Fibroblast of lung (primary cell): ENCODE measurements around the gene SPATA33. TPM values are rescaled to one million over a fixed set of nuclear protein-coding genes. Genes with fewer than 3 reads are reported as not detected.

Source experiments
- DNase-seq, 2 donors: peaks; one replicate each; pipeline versions ENCODE4 v3.0.0 to v3.0.0-alpha.2; 2010; ENCODE audit warnings: low read depth in 2 of 2
- H2AFZ ChIP-seq: 2 replicates; pipeline ENCODE4 v1.5.1; 2012; ENCODE audit warnings: low read length, control low read depth, inconsistent platforms
- H3K27ac ChIP-seq: 2 replicates; pipeline ENCODE4 v1.5.1; 2011; ENCODE audit warnings: low read length, control low read depth; ENCODE audit not compliant: insufficient read depth
- H3K27me3 ChIP-seq: 2 replicates; pipeline ENCODE4 v1.5.1; 2011; ENCODE audit warnings: mild to moderate bottlenecking, low read length; ENCODE audit not compliant: control insufficient read depth, insufficient read depth
- H3K36me3 ChIP-seq: 2 replicates; pipeline ENCODE4 v1.5.1; 2011; ENCODE audit warnings: low read length; ENCODE audit not compliant: control insufficient read depth, insufficient read depth
- H3K4me1 ChIP-seq: 2 replicates; pipeline ENCODE4 v1.5.1; 2011; ENCODE audit warnings: low read length; ENCODE audit not compliant: control insufficient read depth, insufficient read depth; ENCODE audit errors: extremely low read depth
- H3K4me2 ChIP-seq: 2 replicates; pipeline ENCODE4 v1.5.1; 2011; ENCODE audit warnings: low read length, control low read depth; ENCODE audit not compliant: insufficient read depth; ENCODE audit errors: extremely low read depth
- H3K4me3 ChIP-seq, 4 experiments: fragments of 200-600 bp in 1 of 4; sonication (generic) in 1 of 4; replicated peaks in 1 of 4; 2 replicates each; pipeline ENCODE4 v1.5.1; 2011 to 2016; ENCODE audit warnings: low read length in 4 of 4, low read depth in 3 of 4, mild to moderate bottlenecking in 3 of 4, control low read depth in 2 of 4, inconsistent platforms in 1 of 4, mixed read lengths in 1 of 4; ENCODE audit not compliant: insufficient read depth in 1 of 4; ENCODE audit errors: control extremely low read depth in 1 of 4
- H3K79me2 ChIP-seq: 2 replicates; pipeline ENCODE4 v1.5.1; 2012; ENCODE audit warnings: mild to moderate bottlenecking, low read length, inconsistent platforms; ENCODE audit not compliant: control insufficient read depth, insufficient read depth
- H3K9ac ChIP-seq: 2 replicates; pipeline ENCODE4 v1.5.1; 2011; ENCODE audit warnings: mild to moderate bottlenecking, low read length, control low read depth; ENCODE audit not compliant: insufficient read depth
- H3K9me3 ChIP-seq: 2 replicates; pipeline ENCODE4 v1.5.1; 2012; ENCODE audit warnings: low read depth, low read length; ENCODE audit not compliant: control insufficient read depth, insufficient read depth
- H4K20me1 ChIP-seq: 2 replicates; pipeline ENCODE4 v1.5.1; 2011; ENCODE audit warnings: low read length; ENCODE audit not compliant: control insufficient read depth, insufficient read depth; ENCODE audit errors: extremely low read depth
- EZH2 ChIP-seq: IDR thresholded peaks from 2 replicates; pipeline ENCODE4 v1.5.1; 2012; ENCODE audit warnings: low read length, control low read depth, mild to moderate bottlenecking; ENCODE audit errors: missing control alignments
- polyA plus RNA-seq, 2 donors: library from polyadenylated mRNA; depleted of rRNA in 1 of 2; stranded (reverse) in 1 of 2; unstranded in 1 of 2; fragments of >200 nt; gene quantifications; 2 replicates each; pipeline ENCODE4 v1.2.1, GENCODE V29; 2011 to 2012; ENCODE audit warnings: missing spikeins in 1 of 2
- total RNA-seq: library from RNA; depleted of rRNA; stranded (reverse); fragments of >200 nt; gene quantifications from 2 replicates; pipeline ENCODE4 v1.2.1, GENCODE V29; 2014
- TF ChIP-seq, protein P1 (sequence below), 2 donors: IDR thresholded peaks in 1 of 2; conservative IDR thresholded peaks in 1 of 2; 1 replicate in 1 of 2; 2 replicates in 1 of 2; pipeline ENCODE4 v1.5.1; 2011 to 2012; ENCODE audit warnings: low read length in 2 of 2, control low read depth in 1 of 2, inconsistent platforms in 1 of 2, low read depth in 1 of 2, mild to moderate bottlenecking in 1 of 2

The SPATA33 gene
- total and polyA plus RNA-seq, 2 donors (not counting 1 experiment from before 2014, with no cell fraction given), result 2.0 to 2.8 TPM

- no peak for DNase-seq
- Histone ChIP-seq H3K9me3 (no peaks in the 10 kb centered on the region), H3K27me3 (no peaks in the 10 kb centered on the region), H3K36me3 (peaks cover 4% of the 10 kb centered on the region), H3K9ac (no peak overlapping the region), H2AFZ (no peak overlapping the region), H3K79me2 (peaks cover 5% of the 10 kb centered on the region), H3K4me2 (no peak overlapping the region), H4K20me1 (no peaks in the 10 kb centered on the region), H3K27ac (no peak overlapping the region), H3K4me1 (peaks cover 12% of the 10 kb centered on the region), H3K4me3 (no peak overlapping the region)
- no peak for TF ChIP-seq EZH2
- TF ChIP-seq, protein P1, sequence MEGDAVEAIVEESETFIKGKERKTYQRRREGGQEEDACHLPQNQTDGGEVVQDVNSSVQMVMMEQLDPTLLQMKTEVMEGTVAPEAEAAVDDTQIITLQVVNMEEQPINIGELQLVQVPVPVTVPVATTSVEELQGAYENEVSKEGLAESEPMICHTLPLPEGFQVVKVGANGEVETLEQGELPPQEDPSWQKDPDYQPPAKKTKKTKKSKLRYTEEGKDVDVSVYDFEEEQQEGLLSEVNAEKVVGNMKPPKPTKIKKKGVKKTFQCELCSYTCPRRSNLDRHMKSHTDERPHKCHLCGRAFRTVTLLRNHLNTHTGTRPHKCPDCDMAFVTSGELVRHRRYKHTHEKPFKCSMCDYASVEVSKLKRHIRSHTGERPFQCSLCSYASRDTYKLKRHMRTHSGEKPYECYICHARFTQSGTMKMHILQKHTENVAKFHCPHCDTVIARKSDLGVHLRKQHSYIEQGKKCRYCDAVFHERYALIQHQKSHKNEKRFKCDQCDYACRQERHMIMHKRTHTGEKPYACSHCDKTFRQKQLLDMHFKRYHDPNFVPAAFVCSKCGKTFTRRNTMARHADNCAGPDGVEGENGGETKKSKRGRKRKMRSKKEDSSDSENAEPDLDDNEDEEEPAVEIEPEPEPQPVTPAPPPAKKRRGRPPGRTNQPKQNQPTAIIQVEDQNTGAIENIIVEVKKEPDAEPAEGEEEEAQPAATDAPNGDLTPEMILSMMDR (conservative IDR thresholded peaks at IDR 0.05 in 1 of 2, IDR thresholded peaks at IDR 0.05 in 1 of 2; ENCODE audit: low read depth in 1 of 2, low read length in 2 of 2), result no peak
Measured at GRCh38 chr16:89716916-89717687, 59.5 kb downstream of the SPATA33 start.

DNA sequence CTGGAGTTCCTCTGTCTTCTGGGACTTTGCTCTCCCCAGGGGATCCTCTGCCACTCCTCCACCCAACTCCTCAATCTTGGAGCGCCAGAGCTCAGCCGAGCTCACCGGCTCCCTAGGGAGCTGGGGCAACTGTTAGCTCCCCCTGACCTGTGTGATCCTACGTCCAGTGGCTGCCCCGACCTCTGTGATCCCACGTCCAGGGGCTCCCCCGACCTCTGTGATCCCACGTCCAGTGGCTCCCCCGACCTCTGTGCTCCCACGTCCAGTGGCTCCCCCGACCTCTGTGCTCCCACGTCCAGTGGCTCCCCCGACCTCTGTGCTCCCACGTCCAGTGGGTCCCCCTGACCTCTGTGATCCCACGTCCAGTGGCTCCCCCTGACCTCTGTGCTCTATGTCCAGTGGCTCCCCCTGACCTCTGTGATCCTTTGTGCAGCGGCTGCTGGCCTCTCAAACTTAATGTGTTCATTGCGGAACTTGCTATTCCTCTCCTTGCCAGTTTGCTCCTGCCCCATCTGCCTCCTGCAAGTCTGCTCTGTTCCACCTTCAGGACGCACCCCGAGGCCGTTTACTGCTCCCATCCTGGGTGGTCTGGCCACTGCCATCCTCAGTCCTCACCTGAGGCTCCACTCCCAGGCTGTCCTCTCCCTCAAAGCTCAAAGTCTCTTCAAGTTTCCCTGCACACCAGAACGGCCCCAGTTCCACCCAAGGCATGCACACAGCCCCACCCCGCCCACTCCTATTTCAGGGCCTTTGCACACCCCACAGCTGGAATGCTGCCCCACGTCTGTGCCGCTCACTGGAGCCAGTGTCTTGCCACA, 60.3 kb downstream of the SPATA33 start:
- Histone ChIP-seq H3K4me1 (peaks cover 19% of the 10 kb centered on the region), H2AFZ (no peak overlapping the region), H3K9ac (no peak overlapping the region), H3K4me3 (no peak overlapping the region), H3K79me2 (peaks cover 12% of the 10 kb centered on the region), H3K9me3 (no peaks in the 10 kb centered on the region), H3K27me3 (no peaks in the 10 kb centered on the region), H3K4me2 (no peak overlapping the region), H3K27ac (no peak overlapping the region), H3K36me3 (peaks cover 4% of the 10 kb centered on the region), H4K20me1 (no peaks in the 10 kb centered on the region)
- DNase-seq, result no peak
- TF ChIP-seq, protein P1 (conservative IDR thresholded peaks at IDR 0.05 in 1 of 2, IDR thresholded peaks at IDR 0.05 in 1 of 2; ENCODE audit: low read depth in 1 of 2, low read length in 2 of 2), result no peak
- no peak for TF ChIP-seq EZH2

Other genes starting within 250 kb of the SPATA33 start
- gene ANKRD11, start 167.3 kb upstream of the SPATA33 start, total RNA-seq, result 39.8 and 71.2 TPM in 2 replicates
- 41.5 and 48.8 TPM in 2 replicates for gene ANKRD11, start 167.3 kb upstream of the SPATA33 start, polyA plus RNA-seq
- 83.5 and 107 TPM in 2 replicates for gene SPG7, start 149.4 kb upstream of the SPATA33 start, total RNA-seq
- gene SPG7, start 149.4 kb upstream of the SPATA33 start, polyA plus RNA-seq, result 35.1 and 53.3 TPM in 2 replicates
- gene RPL13, start 97.2 kb upstream of the SPATA33 start, total RNA-seq, result 3,823 and 3,824 TPM in 2 replicates
- 1,441 and 1,442 TPM in 2 replicates for gene RPL13, start 97.2 kb upstream of the SPATA33 start, polyA plus RNA-seq
- gene CPNE7, start 82.1 kb upstream of the SPATA33 start, total RNA-seq, result 13.1 and 53.0 TPM in 2 replicates
- 10.2 and 14.5 TPM in 2 replicates for gene CPNE7, start 82.1 kb upstream of the SPATA33 start, polyA plus RNA-seq
- gene DPEP1, start 44.2 kb upstream of the SPATA33 start, total RNA-seq, result under 0.01 and 0.17 TPM in 2 replicates
- not detected in 2 replicates for gene DPEP1, start 44.2 kb upstream of the SPATA33 start, polyA plus RNA-seq
- 60.9 and 66.2 TPM in 2 replicates for gene CHMP1A, start 128 bp upstream of the SPATA33 start, total RNA-seq
- 61.0 and 65.3 TPM in 2 replicates for gene CHMP1A, start 128 bp upstream of the SPATA33 start, polyA plus RNA-seq
- gene CDK10, start 28.9 kb downstream of the SPATA33 start, total RNA-seq, result 37.5 and 41.9 TPM in 2 replicates
- gene CDK10, start 28.9 kb downstream of the SPATA33 start, polyA plus RNA-seq, result 22.9 and 27.3 TPM in 2 replicates
- gene SPATA2L, start 43.9 kb downstream of the SPATA33 start, total RNA-seq, result 7.3 and 10.3 TPM in 2 replicates
- 1.7 and 1.8 TPM in 2 replicates for gene SPATA2L, start 43.9 kb downstream of the SPATA33 start, polyA plus RNA-seq
- 7.2 and 13.0 TPM in 2 replicates for gene VPS9D1, start 63.1 kb downstream of the SPATA33 start, total RNA-seq
- 6.3 and 6.4 TPM in 2 replicates for gene VPS9D1, start 63.1 kb downstream of the SPATA33 start, polyA plus RNA-seq
- gene ZNF276, start 63.7 kb downstream of the SPATA33 start, total RNA-seq, result 12.7 and 12.8 TPM in 2 replicates
- gene ZNF276, start 63.7 kb downstream of the SPATA33 start, polyA plus RNA-seq, result 6.2 and 7.3 TPM in 2 replicates
- 1.8 and 5.1 TPM in 2 replicates for gene FANCA, start 158.8 kb downstream of the SPATA33 start, total RNA-seq
- gene FANCA, start 158.8 kb downstream of the SPATA33 start, polyA plus RNA-seq, result 6.9 and 26.1 TPM in 2 replicates
- 2.6 and 3.8 TPM in 2 replicates for gene SPIRE2, start 170.6 kb downstream of the SPATA33 start, total RNA-seq
- gene SPIRE2, start 170.6 kb downstream of the SPATA33 start, polyA plus RNA-seq, result 0.59 and 1.8 TPM in 2 replicates
- 171 and 176 TPM in 2 replicates for gene TCF25, start 215.8 kb downstream of the SPATA33 start, total RNA-seq
- gene TCF25, start 215.8 kb downstream of the SPATA33 start, polyA plus RNA-seq, result 150 and 158 TPM in 2 replicates